GM12878 (cell line): ENCODE data around the gene DMAP1.

Experiments used
- BRCA1 ChIP-seq: IDR thresholded peaks from 2 replicates; pipeline ENCODE4 v1.6.1; 2011; ENCODE audit warnings: low read depth, low read length, improper control_type of control experiment
- CREB1 ChIP-seq: IDR thresholded peaks from 2 replicates; pipeline ENCODE4 v1.6.1; 2012; ENCODE audit warnings: low read depth, mild to moderate bottlenecking, inconsistent platforms
- POLR2A ChIP-seq: IDR thresholded peaks from 2 replicates; pipeline ENCODE4 v1.6.1; 2011; ENCODE audit warnings: low read depth, mild to moderate bottlenecking, low read length
- TARDBP ChIP-seq: IDR thresholded peaks from 2 replicates; pipeline ENCODE4 v1.6.1; 2016; ENCODE audit warnings: borderline replicate concordance
- TF ChIP-seq, protein P1 (sequence below): fragments of 150-350 bp; IDR thresholded peaks from 2 replicates; pipeline ENCODE4 v1.6.1; 2014; ENCODE audit warnings: mild to moderate bottlenecking, low read depth, low read length
- TF ChIP-seq, protein P2 (sequence below): IDR thresholded peaks from 2 replicates; pipeline ENCODE4 v1.6.1; 2011; ENCODE audit warnings: borderline replicate concordance, low read depth, mild to moderate bottlenecking, moderate library complexity, mixed read lengths, low read length; ENCODE audit not compliant: insufficient read depth; ENCODE audit errors: extremely low read length
- TF ChIP-seq, protein P3 (sequence below), 3 experiments: IDR thresholded peaks in 2 of 3; conservative IDR thresholded peaks in 1 of 3; 2 replicates each; pipeline ENCODE4 v1.5.1; 2011; ENCODE audit warnings: low read depth in 3 of 3, low read length in 3 of 3, mild to moderate bottlenecking in 3 of 3, control low read depth in 2 of 3, moderate library complexity in 2 of 3, inconsistent platforms in 1 of 3, mixed read lengths in 1 of 3; ENCODE audit not compliant: control insufficient read depth in 2 of 3, insufficient read depth in 1 of 3; ENCODE audit errors: extremely low read depth in 1 of 3

DNA sequence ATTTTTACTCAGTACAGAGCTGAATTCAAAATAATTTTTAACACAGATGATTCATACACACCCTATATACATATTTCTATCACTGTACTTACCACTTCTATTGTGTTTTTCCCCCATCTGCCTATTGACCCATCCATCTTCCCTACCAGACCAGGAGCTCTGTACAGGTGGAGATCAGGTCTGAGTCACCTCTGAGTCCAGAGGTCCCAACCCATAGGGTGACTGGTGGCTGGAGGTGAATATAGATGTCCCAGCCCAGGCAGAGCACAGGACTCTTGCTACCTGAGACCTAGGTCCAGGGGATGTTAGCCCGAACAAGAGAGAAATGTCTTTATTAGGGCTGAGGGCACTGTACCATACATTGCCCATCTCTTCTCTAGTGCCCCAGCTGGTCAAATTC, 54.8 kb downstream of the DMAP1 start:
- TF ChIP-seq, protein P1, sequence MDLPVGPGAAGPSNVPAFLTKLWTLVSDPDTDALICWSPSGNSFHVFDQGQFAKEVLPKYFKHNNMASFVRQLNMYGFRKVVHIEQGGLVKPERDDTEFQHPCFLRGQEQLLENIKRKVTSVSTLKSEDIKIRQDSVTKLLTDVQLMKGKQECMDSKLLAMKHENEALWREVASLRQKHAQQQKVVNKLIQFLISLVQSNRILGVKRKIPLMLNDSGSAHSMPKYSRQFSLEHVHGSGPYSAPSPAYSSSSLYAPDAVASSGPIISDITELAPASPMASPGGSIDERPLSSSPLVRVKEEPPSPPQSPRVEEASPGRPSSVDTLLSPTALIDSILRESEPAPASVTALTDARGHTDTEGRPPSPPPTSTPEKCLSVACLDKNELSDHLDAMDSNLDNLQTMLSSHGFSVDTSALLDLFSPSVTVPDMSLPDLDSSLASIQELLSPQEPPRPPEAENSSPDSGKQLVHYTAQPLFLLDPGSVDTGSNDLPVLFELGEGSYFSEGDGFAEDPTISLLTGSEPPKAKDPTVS = no peak
- TF ChIP-seq BRCA1 (no peak), CREB1 (no peak), POLR2A (no peak), TARDBP (no peak)
- TF ChIP-seq, protein P2, sequence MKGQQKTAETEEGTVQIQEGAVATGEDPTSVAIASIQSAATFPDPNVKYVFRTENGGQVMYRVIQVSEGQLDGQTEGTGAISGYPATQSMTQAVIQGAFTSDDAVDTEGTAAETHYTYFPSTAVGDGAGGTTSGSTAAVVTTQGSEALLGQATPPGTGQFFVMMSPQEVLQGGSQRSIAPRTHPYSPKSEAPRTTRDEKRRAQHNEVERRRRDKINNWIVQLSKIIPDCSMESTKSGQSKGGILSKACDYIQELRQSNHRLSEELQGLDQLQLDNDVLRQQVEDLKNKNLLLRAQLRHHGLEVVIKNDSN = no peak
- TF ChIP-seq, protein P3, sequence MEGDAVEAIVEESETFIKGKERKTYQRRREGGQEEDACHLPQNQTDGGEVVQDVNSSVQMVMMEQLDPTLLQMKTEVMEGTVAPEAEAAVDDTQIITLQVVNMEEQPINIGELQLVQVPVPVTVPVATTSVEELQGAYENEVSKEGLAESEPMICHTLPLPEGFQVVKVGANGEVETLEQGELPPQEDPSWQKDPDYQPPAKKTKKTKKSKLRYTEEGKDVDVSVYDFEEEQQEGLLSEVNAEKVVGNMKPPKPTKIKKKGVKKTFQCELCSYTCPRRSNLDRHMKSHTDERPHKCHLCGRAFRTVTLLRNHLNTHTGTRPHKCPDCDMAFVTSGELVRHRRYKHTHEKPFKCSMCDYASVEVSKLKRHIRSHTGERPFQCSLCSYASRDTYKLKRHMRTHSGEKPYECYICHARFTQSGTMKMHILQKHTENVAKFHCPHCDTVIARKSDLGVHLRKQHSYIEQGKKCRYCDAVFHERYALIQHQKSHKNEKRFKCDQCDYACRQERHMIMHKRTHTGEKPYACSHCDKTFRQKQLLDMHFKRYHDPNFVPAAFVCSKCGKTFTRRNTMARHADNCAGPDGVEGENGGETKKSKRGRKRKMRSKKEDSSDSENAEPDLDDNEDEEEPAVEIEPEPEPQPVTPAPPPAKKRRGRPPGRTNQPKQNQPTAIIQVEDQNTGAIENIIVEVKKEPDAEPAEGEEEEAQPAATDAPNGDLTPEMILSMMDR (IDR thresholded peaks at IDR 0.05 in 2 of 3, conservative IDR thresholded peaks at IDR 0.05 in 1 of 3; ENCODE audit: control insufficient read depth in 2 of 3, extremely low read depth in 1 of 3, insufficient read depth in 1 of 3, low read depth in 3 of 3, low read length in 3 of 3) = no peak
